Activated naive CD4-positive, alpha-beta T cell (primary cell): ENCODE data around the gene CAMK4.

Source experiments
- DNase-seq, 4 experiments: peaks; one replicate each; lab custom pipeline; 2025; lab: John Stamatoyannopoulos, UW

CAMK4 gene

DNA sequence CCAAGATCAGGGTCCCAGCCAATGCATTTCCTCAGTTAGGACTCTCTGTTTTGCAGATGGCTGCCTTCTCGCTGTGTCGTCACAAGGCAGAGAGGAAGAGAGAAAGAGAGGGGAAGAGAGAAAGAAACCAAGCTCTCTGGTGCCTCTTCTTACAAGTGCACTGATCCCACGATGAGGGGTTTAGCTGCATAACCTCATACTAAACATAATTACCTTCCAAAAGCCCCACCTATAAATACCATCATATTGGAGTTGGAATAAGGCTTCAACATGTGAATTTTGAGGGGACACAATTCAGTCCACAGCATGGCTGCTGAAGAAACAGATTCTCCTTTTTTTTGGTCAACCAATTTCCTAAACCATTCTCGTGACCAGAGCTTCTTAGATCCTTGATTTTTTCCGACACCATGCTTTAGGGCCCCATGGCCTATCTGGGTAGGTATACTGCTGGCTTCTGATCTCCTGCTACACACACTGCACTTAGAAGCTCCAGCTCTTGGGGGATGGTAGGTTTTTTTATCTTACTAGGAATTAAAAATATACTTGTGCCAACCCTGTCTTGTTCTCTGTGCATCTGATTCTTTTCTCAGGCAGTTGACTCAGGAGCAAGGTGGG lies 5.1 kb downstream of the CAMK4 start:
- DNase-seq = no peak

GRCh38 chr5:111229871-111230810 lies 6.0 kb downstream of the CAMK4 start:
- no peak for DNase-seq

DNA sequence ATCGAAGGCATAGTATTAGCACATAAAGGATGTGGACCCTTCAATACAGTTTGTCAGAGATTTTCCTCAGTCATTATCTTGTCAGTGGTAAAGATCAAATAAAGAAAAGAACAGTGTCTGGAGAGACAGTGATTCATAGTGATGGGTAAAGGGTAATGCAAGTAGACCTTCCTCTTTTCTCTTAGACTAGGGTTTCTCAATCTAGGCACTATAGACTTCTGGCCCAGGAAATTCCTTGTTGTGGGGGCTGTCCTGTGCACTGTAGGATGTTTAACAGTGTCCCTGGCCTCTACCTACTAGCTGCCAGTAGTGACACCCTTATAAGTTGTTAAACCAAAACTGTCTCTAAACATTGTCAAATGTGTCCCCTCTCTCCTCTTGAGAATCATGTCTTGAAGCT lies 6.9 kb downstream of the CAMK4 start:
- no peak for DNase-seq

- DNase-seq = no peak
Measured at GRCh38 chr5:111232311-111233051, 8.3 kb downstream of the CAMK4 start.

DNA sequence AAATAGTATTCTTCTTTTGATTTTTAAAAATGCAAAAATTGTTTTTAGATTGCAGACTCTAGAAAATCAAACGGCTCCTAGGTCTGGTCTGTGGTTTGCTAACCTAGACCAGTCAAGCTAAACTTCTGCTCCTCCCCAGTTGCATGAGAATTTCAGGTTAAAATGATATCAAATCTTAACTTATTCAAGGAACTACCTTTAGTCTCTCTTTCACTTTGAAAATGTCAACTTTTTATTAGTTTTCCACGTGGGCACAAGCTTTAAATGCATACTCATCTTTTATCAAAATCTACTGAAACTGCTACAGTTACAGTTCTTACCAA lies 8.8 kb downstream of the CAMK4 start:
- DNase-seq = no peak

DNA sequence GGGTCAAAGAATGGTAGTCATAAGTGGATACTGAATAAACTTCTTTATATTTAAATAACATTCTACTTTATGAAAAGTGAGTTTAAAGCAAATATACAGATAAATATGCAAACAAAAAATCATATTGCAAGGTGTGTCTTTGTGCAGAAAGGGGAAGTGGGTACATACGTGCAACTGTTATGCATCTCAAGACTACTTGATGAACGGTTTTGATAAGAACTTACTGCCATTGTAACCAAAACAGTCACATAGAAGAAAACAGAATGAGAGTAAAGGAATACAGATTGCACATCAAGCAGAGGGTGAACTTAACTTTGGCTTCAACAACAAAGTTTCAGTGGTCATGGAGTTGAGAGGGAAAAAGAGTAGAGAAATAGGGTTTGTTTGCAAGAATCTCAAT lies 9.9 kb downstream of the CAMK4 start:
- DNase-seq = no peak

DNA sequence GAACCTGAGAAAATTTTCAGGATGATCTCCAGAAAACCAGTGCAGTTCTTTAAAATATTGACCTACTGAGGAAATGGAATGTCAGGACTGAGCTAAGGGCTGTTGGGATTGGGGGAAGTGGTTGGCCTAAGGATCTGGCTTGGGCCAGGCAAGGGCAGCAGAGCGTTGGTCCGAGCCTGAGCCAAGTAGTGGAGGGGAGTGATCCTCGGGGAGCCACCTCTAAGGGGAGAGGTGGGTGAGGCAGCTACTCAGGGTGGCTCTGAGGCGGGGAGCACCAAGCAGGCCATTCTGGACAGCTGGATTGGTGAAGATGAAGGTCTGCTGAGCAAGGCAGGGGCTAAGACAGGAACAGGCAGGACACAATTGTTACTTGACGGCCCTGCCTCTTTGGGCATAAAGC lies 11.5 kb downstream of the CAMK4 start:
- DNase-seq = no peak

DNA sequence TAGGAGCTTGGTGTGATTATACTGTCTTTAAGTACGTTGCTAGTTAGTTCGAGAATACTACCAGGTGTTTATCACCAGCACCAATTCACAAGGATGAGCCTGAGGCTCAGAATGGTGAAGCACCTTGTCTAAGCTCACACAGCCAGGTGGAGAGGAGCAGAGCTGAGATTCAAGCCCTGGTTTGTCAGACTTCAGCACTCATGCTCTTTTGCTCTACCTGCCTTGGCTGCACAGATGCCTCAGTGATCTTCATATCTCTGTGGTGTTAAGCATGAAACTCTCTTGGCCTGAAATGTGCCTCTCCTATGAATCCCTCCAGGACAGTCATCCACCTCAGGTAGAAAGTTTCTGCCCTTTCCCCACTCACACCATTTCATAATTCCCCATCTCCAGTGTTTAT lies 12.2 kb downstream of the CAMK4 start:
- DNase-seq = no peak

DNA sequence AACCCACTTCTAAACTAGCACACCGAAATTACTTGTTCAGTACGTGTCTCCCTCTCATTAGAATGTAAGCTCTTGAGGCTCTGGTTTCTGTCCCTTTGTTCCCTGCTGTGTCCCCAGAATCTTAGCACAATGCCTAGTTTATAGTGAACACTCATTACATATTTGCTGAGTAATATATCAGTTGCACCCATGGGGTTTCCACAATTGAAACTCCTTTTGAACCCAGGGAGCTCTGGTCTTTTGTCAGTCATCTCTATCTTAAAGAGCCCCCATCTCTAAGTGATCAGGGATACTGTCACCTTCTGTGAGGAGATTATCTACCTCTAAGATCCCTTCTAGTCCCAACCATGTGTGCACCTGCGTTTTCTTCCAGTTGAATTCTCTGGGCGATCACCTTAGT lies 12.8 kb downstream of the CAMK4 start:
- DNase-seq = no peak

- no peak for DNase-seq
Measured at GRCh38 chr5:111237470-111237869, 13.3 kb downstream of the CAMK4 start.

- DNase-seq = no peak
Measured at GRCh38 chr5:111238431-111239225, 14.4 kb downstream of the CAMK4 start.

DNA sequence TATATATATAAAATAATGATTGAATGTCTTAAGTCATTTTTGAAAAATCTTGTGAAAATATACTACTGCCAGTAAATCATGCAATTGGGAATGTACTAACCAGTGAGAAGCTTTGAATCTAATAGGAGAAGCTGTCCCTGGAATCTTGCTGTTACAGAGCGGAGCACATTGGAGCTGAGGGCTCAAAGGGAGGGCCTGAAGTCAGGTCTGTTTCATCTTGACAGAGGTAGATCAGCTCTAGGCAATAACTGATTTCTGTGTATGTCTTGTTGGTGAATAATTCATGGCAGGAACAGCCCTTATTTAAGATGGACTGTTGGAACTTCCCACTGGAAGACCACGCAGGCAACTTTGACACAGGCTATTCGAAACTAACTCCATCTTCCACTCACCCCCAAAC lies 17.5 kb downstream of the CAMK4 start:
- DNase-seq = no peak

GRCh38 chr5:111242606-111243005 lies 18.4 kb downstream of the CAMK4 start:
- no peak for DNase-seq

DNA sequence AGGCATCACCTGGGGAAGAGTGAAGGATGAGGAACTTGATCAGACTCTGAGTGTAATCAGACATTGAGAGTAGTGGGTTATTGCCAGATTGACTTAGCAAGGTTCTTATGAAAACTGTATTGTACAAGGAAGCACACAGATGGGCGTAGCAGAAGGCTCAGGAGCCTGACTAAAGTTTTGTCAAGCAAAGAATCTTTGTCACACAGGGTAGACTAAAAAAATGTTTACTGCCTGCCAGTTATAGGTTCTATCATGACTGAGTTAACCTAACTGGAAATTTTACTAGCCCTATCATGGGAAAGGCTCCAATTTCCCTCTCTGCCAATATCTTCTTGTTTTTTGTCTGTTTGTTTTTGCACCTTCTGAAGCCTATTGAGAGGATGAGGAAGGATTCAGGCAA lies 19.1 kb downstream of the CAMK4 start:
- DNase-seq = no peak

DNA sequence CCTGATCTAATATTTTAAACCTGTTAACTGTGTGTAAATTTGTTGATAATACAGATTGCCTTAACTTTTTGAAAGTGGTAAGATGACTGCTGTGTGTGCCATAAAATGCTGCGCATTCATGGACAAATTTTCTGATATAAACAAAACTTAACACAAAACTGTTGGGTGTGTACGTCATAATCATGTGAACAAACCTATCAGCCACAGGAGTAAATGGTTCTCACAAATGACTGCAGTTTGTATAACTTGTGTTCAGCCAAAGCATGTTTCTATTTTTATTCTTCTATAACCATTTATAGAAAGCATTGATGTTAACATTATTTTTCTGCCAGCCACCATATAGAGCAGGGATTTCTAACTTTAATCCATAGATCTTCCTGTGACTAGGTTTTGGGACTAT lies 21.5 kb downstream of the CAMK4 start:
- DNase-seq = no peak

- DNase-seq = no peak
Measured at GRCh38 chr5:111246459-111246858, 22.3 kb downstream of the CAMK4 start.

DNA sequence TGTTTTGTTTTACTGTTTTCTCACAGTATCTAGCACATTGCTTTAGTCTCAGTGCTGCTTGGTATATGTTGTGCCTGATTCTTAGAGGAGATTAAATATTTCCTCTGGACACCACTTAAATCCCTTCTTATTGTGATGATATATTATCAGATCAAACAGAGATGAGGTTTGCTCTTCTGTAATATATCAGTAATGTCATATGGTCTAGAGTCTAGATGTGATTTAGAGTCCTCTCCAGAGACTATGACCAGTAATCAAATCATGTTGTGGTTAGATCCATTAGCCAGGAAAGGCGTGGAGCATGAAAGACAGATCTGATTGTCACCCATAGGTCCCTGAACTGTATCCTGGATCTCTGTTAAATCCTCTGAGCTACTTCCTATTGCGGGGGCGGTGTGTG lies 24.4 kb downstream of the CAMK4 start:
- DNase-seq = no peak

DNA sequence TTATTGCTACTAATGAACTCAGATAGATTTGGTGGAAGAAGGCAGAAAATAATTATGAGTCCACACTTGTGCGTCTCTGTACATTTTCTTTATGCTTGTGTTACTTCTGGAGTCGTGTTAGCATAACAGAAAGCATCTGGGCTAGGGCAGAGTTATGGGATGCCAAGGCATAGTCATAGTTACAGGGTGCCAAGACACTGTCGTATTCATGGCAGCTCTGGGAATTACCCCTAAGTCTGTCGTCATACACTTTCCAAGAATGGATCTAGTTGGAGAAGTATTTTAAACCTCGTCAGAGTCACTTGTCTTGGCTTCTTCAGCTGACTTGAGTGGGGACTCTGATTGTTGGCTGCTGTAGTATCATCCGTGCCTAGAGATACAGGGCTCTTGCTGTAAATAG lies 27.7 kb downstream of the CAMK4 start:
- DNase-seq = no peak

GRCh38 chr5:111252799-111253545 lies 28.8 kb downstream of the CAMK4 start:
- DNase-seq = no peak

GRCh38 chr5:111254613-111255012 lies 30.4 kb downstream of the CAMK4 start:
- DNase-seq = peak in 1 of 4 experiments; percentile 4

- DNase-seq = no peak
Measured at GRCh38 chr5:111255169-111255568, 31.0 kb downstream of the CAMK4 start.
